Temporal lobe (tissue), 1 donor: ENCODE measurements around the gene PRRX2. TPM values are rescaled to one million over a fixed set of nuclear protein-coding genes. Genes with fewer than 3 reads are reported as not detected.

Experiments used
- total RNA-seq: library from RNA; depleted of rRNA; stranded (reverse); fragments of >200 nt; gene quantifications from one replicate; pipeline ENCODE4 v1.2.3, GENCODE V29; 2014

Gene PRRX2
- total RNA-seq, 1 donor from 2014 or later: 0.25 TPM

Other genes with a start within 250 kb of the PRRX2 start
- not detected for gene C9orf50, start 44.5 kb upstream of the PRRX2 start, total RNA-seq
- 11.1 TPM for gene NTMT1, start 39.5 kb upstream of the PRRX2 start, total RNA-seq
- gene ASB6, start 23.5 kb upstream of the PRRX2 start, total RNA-seq: 12.5 TPM
- gene PTGES, start 87.4 kb downstream of the PRRX2 start, total RNA-seq: 2.0 TPM
- gene TOR1B, start 137.5 kb downstream of the PRRX2 start, total RNA-seq: 36.1 TPM
- 20.7 TPM for gene TOR1A, start 158.5 kb downstream of the PRRX2 start, total RNA-seq
- gene C9orf78, start 169.6 kb downstream of the PRRX2 start, total RNA-seq: 35.7 TPM
- 16.0 TPM for gene USP20, start 169.8 kb downstream of the PRRX2 start, total RNA-seq